ENCODE data around the gene DEXI.
A peak's percentile ranks its signal among the peaks of the same experiment; 100 is the strongest.
"Not testable (repeated sequence)": the region's sequence is repeated elsewhere in the genome, so short reads cannot be mapped to it uniquely, and the experiment has no call there.

DEXI gene

DNA sequence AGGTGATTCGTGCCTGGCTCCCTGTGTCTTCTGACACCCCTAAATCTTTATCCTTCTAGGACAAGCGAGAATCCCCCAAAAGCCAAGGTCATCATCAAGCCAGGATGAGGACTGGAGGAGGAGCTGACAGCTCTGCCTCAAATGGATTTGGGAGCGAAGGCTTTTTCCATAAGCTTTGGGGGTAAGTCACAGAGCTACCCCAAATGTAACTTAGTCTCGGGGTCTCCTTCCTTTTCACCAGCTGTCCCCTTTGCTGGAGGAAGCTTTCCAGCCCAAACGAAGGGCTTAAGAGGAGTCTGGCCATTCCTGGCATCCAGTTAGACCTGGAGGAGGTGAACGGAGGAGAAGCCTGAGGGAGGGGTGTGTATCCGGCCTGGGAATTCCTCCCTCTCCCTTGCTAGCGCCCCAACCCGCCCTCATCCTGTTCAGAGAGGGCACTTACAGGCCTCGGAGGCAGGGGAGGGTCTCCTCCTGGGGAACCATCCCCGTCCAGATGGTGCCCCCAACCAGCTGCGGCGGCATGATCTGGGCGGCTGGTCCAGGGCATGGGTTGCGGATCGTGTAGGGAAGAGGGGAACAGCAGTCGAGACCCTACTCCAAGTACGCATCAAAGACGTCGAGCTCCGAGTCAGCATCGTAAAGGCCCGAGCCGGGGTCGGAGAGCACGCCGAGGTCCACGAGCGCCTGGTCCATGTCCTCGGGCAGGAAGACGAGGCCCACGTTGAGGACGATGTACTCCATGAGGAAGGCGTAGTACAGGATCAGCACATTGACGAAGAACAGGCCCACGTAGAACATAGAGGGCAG is 938 bp downstream of the DEXI start:
- peak; percentile 33 for DNase-seq (ENCODE audit: low spot score)

DNA sequence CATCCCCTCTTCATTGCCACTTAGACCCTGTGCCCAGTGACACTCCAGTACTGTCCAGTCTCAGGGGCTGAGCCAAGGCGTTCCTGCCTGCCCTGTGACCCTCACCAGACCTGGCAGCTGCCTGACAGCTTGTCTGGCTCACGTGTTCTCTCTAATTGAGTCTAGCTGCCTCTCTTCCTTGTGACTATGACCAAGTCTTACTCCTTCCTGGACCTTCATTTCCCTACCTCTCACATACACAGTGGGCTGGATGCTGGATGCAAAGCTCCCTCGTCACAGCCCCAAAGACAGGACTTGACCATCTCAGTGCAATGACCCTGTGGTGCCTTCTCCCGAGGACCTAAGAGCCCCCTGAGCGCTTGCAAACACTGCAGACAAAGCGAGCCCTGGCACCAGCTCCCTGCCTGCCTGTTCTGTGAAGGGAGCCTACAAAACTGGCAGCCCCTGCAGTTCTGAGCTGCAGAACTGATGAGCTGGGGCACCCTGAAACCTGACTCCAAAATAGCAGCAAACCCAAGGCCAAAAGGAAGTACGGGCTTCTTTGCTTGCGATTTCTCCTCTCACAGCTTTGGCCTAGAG is 1.7 kb downstream of the DEXI start:
- no peak for DNase-seq (ENCODE audit: low spot score)

DNA sequence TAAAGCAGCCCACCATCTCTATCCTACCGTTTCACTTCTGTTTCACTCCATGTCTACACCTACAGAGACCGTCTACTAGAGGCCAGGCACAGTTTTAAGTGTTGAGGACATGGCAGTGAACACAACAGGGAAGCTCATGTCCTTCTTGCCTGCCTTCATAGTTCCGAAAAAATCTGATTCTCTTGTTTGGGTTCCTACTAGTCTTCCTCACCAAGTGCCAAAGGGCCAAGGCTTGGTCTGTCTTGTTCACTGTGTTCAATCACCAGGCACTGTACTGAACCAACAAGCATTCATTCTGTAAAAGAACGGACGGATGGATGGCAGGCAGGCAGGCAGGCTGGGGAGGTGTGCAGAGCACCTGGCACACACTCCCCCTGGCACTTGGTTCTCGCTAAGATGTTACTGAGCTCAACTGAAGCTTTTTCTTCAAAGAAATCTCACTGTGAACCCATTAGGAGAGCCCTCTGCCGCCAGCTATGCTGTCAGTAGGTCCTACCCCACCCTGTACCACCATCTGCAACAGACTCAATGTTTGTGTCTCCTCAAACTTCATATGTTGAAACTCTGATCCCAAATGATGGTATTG is 2.5 kb downstream of the DEXI start:
- no peak for DNase-seq (ENCODE audit: low spot score)

DNA sequence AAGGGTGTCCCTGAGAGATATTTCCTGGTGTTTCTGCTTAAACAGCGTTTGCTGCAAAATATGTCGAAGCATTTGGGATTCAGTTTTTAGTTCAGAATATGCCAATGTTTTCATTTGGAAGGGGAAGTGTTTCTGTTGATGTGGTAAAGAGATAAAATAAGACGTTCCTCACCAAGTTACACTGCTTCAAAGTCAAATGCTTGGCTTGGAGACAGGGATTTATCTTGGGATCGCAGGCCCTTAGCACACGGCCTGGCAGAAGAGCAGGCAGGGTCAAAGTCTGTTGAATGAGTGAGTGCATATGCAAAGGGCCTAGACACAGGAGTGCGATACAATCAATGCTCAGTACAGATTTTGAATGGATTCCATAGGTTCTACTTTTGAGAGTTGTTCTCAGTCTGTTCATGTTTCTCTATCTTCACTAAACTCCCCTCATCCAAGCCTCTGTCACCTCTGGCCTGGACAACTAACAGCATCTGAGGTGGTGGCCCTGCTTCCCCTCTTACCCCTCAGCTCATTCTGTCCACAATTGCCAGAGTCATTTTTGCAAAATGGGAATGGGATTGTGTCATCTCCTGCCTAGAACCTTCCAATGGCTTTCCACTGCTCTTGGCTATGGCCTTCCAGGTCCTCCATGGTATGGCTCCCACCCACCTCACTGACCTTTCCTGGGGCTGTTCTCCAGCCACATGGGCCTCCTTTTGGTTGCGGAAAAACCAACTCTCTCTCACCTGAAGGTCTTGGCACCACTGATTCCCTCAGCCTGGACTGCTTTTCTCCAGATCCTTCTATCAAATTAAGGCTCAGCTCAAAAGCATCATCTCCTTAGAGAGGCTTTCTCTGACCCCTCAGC is 3.2 kb downstream of the DEXI start:
- no peak for DNase-seq (ENCODE audit: low spot score)

GRCh38 chr16:10938321-10938720 is 3.9 kb downstream of the DEXI start:
- DNase-seq (ENCODE audit: low spot score): no peak

GRCh38 chr16:10937068-10937859 is 5.0 kb downstream of the DEXI start:
- DNase-seq (ENCODE audit: low spot score): no peak

GRCh38 chr16:10936272-10936984 is 5.8 kb downstream of the DEXI start:
- no peak for DNase-seq (ENCODE audit: low spot score)

- no peak for DNase-seq (ENCODE audit: low spot score)
Observed at GRCh38 chr16:10935226-10935915, 6.9 kb downstream of the DEXI start.

DNA sequence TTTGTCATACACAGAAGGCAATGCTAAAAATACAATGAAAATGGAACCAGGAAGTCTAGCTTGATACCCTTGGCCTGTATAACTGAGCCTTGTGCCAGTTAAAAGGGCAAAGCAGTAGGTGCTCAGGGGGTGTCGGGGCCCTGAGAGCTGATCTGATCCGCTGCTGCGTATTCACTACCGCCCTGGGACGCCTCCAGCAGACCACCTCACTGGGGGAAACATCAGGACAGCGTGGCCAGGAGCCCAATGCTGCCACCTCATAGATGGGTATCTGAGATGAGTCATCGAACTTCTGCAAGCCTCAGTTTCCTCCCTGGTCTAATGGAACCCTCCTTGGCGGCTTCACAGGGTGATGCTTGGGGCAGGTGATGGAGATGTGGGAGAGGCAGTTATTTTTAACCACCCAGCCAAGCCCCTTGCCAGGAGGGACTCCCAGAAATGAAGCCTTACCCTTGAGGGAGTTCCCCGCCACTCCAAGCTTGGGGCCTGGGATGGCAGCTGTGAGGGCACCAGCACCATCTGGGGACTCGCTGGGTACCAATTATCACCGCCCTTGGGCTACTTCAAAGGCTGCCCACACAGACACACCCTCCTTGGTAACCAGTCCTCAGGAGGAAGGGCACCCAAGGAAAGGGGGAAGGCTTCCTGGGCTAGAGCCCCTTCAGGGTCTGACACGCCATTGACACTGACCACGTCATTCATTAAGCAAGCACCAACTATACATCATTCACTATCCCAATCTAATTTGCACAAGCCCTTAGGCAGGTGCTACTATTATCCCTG is 7.8 kb downstream of the DEXI start:
- no peak for DNase-seq (ENCODE audit: low spot score)

GRCh38 chr16:10933865-10934264 is 8.4 kb downstream of the DEXI start:
- no peak for DNase-seq (ENCODE audit: low spot score)

GRCh38 chr16:10932959-10933710 is 9.1 kb downstream of the DEXI start:
- no peak for DNase-seq (ENCODE audit: low spot score)

DNA sequence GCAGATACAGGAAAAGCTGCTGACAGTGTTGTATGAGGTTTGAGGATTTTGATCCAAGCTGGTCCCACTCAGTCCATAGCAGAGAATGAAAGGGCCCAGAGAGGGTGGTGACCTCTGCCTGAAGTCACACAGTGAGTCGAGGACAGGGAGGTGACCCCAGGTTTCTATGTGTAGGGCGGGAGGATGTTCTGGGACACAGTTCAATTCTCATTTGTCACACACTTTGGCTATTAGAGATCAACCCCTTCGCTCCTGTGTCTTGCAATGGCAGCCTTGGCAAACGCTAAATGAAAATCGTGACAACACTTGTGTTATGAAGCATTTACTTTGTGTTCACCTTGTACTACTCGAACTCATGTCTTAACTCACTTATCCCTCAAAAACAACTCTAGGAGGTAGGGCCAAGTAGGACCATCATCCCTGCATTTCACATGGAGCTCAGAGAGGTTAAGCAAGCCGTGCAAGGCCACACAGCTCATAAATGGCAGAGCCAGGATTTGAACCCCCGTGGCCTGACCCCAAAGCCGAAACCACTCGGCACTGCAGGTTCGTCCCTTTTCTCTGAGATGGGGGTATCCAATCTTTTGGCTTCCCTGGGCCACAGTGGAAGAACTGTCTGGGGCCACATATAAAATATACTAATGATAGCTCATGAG is 10.2 kb downstream of the DEXI start:
- DNase-seq (ENCODE audit: low spot score): no peak

DNA sequence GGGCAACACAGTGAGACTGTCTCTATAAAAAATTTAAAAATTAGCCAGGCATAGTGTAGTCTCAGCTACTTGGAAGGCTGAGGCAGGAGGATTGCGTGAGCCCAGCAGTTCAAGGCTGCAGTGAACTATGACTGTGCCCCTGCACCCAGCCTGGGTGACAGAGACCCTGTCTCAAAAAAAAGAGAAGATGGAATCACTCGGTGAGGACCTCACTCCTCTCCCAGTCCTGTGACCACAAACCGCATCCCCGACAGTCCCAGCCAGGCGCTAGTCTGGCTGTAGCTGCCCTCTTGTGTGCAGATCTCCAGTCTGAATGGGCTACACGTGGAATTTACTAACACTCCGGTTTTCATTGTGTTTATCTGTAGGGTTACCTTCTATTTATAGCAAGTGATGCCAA is 11.1 kb downstream of the DEXI start:
- DNase-seq (ENCODE audit: low spot score): no peak

DNA sequence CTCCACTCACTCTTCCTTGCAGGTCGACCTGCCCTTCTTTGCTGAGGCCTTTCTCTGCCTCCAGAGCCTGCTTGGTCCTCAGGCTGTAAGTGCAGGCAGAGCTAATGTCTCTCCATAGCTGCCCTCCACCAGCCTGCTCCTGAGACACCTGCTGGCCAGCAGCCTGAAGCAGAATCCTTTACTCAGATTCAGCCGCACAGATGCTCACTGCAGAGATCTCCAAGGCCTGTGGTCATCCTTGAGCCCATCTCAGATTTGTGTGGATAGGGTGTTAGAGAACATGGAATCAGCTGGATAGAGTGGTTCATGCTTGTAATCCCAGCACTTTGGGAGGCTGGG is 11.5 kb downstream of the DEXI start:
- no peak for DNase-seq (ENCODE audit: low spot score)

GRCh38 chr16:10929853-10930754 is 12.2 kb downstream of the DEXI start:
- DNase-seq (ENCODE audit: low spot score): no peak

DNA sequence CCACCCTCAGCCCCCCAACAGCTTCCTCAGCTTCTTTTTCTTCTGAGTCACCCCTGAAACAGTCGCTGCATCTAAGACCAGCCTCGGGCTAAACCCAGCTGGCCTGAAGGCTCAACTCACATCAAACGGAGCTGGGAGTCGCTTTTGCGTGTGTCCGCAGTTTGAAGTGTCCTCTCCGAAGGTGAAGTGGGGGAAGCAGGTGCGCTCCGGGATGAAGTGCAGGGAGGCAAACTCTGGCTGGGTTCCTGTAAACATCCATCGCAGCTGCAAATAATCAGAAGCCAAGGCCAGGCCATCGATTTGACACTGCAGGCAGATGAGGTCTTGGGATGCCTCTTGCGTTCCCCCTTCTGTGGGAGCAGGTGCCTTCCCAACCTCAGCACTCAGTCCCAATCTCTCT is 13.2 kb downstream of the DEXI start:
- DNase-seq (ENCODE audit: low spot score): not testable (repeated sequence)

DNA sequence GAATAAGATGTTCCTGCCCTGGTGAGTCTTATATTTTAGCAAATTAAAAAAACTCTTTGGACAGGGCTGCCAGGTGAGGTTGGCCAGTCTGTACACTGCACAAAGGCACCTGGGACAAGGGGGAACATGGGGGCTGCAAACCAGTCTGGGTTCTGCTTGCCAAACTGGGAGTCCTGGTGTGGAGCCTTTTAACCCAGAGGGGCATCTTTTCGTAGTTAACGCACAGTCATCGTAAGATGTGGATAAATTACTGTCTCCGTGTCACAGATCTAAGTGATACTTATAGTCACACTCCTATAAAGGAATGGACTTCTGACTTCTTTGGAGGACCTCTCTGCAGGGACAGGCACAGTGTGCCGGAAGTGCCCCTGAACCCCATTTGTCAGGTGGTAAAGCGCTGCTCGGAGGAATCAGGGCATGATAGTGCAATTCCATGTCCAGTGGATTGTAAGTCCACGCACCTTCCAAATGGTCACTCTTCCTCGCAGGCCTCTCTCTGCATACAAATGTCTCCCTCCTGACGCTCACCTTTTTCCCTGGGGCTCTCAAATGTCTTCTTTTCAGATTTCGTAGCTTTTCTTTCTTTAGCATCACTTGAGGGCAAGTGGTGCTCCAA is 14.7 kb downstream of the DEXI start:
- DNase-seq (ENCODE audit: low spot score): no peak
